GM13977 (cell line): Measurements from ENCODE around the gene SNAP47.

ENCODE experiments used
- DNase-seq: peaks from one replicate; pipeline ENCODE4 v3.0.0; 2012; ENCODE audit warnings: low spot score
- in situ Hi-C: fragments of 300-500 bp; cut with MboI; formaldehyde crosslinking; loops from one replicate; pipeline ENCODE4 v1.12.0; 2022; ENCODE audit warnings: low sequenced_read_pairs, low pct_unique_long_range_greater_than_20kb, mixed read lengths, inconsistent platforms; ENCODE audit not compliant: unreplicated experiment
- TF ChIP-seq, protein P1 (sequence below): IDR thresholded peaks from 2 replicates; pipeline ENCODE4 v1.5.1; 2012; ENCODE audit warnings: mild to moderate bottlenecking, control low read depth; ENCODE audit not compliant: insufficient read depth; ENCODE audit errors: extremely low read depth, missing control alignments

SNAP47 gene

DNA sequence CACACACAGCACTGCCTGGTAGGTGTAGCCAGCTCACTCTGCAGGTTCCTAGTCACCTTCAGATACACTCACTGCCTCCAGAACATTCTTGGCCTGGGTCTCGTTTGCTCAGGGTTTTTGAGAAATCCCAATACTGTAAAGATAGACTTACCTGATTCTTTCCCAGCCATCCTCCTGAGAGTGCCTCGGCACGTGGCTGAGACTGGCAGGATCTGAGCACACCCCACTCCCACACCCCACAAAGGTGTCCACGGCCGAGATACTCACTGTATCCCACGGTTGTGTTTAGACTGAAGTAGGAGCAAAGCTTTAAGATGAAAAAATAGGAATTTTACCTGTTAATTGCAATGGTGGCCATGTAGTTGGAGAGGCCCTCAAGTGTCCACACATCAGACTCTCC lies 33.4 kb downstream of the SNAP47 start:
- no peak for DNase-seq
- in situ Hi-C loops = no loop called here
- TF ChIP-seq, protein P1, sequence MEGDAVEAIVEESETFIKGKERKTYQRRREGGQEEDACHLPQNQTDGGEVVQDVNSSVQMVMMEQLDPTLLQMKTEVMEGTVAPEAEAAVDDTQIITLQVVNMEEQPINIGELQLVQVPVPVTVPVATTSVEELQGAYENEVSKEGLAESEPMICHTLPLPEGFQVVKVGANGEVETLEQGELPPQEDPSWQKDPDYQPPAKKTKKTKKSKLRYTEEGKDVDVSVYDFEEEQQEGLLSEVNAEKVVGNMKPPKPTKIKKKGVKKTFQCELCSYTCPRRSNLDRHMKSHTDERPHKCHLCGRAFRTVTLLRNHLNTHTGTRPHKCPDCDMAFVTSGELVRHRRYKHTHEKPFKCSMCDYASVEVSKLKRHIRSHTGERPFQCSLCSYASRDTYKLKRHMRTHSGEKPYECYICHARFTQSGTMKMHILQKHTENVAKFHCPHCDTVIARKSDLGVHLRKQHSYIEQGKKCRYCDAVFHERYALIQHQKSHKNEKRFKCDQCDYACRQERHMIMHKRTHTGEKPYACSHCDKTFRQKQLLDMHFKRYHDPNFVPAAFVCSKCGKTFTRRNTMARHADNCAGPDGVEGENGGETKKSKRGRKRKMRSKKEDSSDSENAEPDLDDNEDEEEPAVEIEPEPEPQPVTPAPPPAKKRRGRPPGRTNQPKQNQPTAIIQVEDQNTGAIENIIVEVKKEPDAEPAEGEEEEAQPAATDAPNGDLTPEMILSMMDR = no peak

DNA sequence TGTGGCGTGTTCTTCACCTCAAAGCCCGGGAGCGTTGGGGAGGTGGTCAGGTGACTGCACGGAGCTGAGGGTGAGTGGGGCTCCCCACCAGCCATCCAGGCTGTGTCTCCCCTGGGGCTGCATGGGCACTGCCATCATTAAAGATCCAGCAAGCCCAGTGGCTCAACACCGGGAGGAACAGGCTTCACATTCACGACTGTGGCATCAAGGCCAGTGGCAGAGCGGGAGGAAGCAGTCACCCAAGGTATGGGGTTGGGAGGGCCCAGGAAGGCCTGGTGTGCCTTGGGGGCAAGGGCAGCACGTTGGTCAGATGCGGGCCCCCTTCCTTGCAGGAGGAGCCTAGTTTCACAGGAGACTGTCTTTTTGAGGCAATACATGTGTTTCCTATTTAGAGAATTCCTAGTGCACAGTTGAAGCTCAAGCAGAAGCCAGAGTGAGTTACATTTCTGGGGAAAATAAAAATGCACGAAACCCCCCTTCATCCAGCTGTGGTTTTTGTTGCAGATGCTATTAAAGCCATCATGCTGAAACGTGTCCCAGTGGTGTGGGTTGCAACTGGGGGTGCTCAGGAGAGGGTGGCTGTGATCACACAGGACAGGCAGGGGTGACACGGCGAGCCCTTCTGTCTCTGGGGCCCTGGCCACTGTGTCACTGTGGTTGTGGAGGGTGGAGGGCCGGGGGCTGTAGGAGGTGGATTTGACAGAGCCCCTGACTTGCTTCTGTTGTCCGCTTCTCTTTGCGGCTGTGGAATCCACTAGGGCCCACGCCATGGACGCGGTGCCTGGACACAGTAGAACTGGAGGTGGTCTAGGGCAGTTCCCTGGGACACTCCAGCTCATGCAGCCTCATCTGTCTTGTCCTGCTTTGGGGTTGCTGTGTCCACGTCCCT lies 34.1 kb downstream of the SNAP47 start:
- no peak for DNase-seq
- in situ Hi-C loops = no loop called here
- TF ChIP-seq, protein P1 = no peak

DNA sequence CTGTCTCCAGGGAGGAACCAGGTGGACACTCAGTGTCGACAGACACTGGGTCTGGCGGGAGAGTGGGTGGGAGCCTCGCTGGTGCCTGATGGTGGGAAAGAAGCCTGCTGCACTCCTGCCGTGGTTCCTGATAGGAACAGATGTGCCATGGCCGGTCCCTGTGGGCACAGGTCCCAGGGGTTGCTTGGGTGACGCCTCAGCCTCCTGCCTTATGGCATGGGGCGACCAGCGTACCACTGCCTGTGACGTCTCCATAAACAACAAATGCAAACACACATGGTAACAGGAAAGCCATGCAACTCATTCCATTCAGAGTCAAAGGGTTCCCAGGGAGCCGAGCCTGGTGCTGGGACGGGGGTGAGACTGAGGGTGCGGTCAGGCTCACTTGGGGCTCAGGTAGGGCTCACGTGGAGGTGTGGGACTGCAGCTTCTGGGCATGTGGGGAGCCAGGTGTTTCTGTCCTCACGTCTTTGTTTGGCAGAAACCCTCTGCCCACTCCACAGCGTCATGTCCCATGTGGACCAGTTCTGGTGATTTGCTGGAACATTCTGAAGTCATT lies 34.8 kb downstream of the SNAP47 start:
- TF ChIP-seq, protein P1 = no peak
- in situ Hi-C loops = no loop called here

DNA sequence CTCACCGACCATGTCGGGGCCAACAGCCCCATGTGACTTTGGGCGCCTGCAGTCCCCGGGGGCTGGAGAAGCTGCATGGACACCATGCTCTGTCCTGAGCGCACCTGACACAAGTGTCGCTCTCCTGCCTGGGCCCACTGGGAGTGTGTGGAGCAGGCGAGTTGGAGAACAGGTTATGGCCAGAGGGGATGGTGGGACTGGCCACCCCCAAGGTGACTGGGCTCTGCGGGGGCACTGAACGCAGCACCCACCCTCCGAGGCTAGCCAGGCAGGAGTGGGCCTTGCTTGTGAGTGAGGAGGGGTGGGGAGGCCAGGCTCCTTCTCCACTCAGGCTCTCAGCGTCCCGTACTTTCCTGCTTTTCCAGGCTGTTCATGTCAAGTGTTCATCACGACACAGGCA lies 35.6 kb downstream of the SNAP47 start:
- TF ChIP-seq, protein P1 = no peak
- in situ Hi-C loops = no loop called here
- DNase-seq = no peak

More for the DNA sequence above, 34.8 kb downstream of the SNAP47 start:
- DNase-seq = no peak

DNA sequence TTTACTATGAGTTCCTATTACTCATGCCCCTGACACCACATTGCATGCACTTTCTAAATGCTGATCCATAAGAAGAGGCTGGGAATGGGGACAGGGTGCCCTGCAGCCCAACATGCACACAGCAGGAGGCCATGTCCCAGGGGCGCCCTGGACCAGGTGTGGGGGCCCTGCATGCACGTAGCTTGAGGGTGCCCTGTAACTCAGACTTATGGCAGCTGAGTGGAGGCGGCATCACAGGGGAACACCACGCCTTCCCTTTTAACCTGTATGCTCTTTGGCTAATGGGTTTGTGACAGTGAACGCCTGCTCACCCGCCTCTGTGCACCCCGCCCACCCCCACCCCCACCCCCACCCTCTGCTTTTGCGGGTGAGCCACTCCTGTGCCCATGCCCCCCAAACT lies 36.1 kb downstream of the SNAP47 start:
- DNase-seq = no peak
- in situ Hi-C loops = no loop called here
- TF ChIP-seq, protein P1 = no peak

DNA sequence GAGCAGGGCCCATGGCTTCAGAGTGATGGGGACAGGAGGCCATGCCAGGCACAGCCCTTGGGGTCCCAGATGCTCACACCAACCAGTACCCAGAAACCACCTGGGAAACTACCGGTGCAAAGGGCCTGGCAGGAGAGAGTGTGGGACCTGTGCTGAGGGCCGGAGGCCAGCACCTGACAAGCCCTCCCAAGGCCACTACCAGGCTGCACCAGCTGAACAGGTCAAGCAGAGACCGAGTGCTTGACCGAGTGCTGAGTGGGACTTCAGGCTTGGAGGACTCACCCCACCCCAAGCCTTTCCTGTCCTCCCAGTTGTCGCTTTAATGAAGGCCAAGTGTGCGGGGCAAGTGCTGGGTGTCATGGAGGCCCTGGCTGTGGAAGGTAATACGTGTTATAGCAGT lies 36.5 kb downstream of the SNAP47 start:
- TF ChIP-seq, protein P1 = no peak
- no peak for DNase-seq
- in situ Hi-C loops = no loop called here
